T-helper 1 cell treated with Interleukin-12 subunit alpha and Interleukin-12 subunit beta and Interleukin-4 antibody, amounts not matched to agents 30 μg/mL and 1 μg/mL, for 36 hours (primary cell): ENCODE data around the gene OXNAD1.
A peak's percentile ranks its signal among the peaks of the same experiment; 100 is the strongest.

ENCODE experiments used
- H3K27ac Mint-ChIP-seq: one replicate; pipeline ENCODE4 v1.8.0; 2021; ENCODE audit warnings: mild to moderate bottlenecking, mixed read lengths
- H3K27me3 Mint-ChIP-seq: one replicate; pipeline ENCODE4 v1.8.0; 2021; ENCODE audit warnings: low read depth, mixed read lengths
- H3K36me3 Mint-ChIP-seq: one replicate; pipeline ENCODE4 v1.8.0; 2021; ENCODE audit warnings: low read depth, mixed read lengths
- H3K4me1 Mint-ChIP-seq: one replicate; pipeline ENCODE4 v1.8.0; 2021; ENCODE audit warnings: low read depth, mixed read lengths
- H3K4me3 Mint-ChIP-seq: one replicate; pipeline ENCODE4 v1.8.0; 2021; ENCODE audit warnings: mild to moderate bottlenecking, moderate library complexity, mixed read lengths
- H3K9me3 Mint-ChIP-seq: one replicate; pipeline ENCODE4 v1.8.0; 2021; ENCODE audit warnings: mixed read lengths

Gene OXNAD1

GRCh38 chr3:16349986-16350596 lies 85.1 kb downstream of the OXNAD1 start:
- Mint-ChIP-seq H3K9me3 (no peaks in the 10 kb centered on the region), H3K27me3 (no peaks in the 10 kb centered on the region), H3K4me3 (no peak overlapping the region), H3K36me3 (peaks cover 68% of the 10 kb centered on the region), H3K4me1 (peaks cover 29% of the 10 kb centered on the region), H3K27ac (peak overlapping the region; percentile 18)

GRCh38 chr3:16350597-16351318 lies 85.7 kb downstream of the OXNAD1 start:
- no peak overlapping the region for H3K4me3 Mint-ChIP-seq
- H3K27ac Mint-ChIP-seq = peak overlapping the region; percentile 8
- peaks cover 62% of the 10 kb centered on the region for H3K36me3 Mint-ChIP-seq

GRCh38 chr3:16352428-16352827 lies 87.4 kb downstream of the OXNAD1 start:
- Mint-ChIP-seq H3K27ac (no peak overlapping the region), H3K27me3 (no peaks in the 10 kb centered on the region), H3K4me1 (peaks cover 20% of the 10 kb centered on the region), H3K36me3 (peaks cover 53% of the 10 kb centered on the region), H3K9me3 (no peaks in the 10 kb centered on the region), H3K4me3 (no peak overlapping the region)

More at GRCh38 chr3:16350597-16351318, 85.7 kb downstream of the OXNAD1 start:
- Mint-ChIP-seq H3K4me1 (peaks cover 28% of the 10 kb centered on the region), H3K27me3 (no peaks in the 10 kb centered on the region), H3K9me3 (no peaks in the 10 kb centered on the region)

GRCh38 chr3:16354291-16354690 lies 89.3 kb downstream of the OXNAD1 start:
- Mint-ChIP-seq H3K4me1 (peaks cover 29% of the 10 kb centered on the region), H3K9me3 (no peaks in the 10 kb centered on the region), H3K36me3 (peaks cover 44% of the 10 kb centered on the region), H3K27me3 (no peaks in the 10 kb centered on the region), H3K27ac (no peak overlapping the region), H3K4me3 (no peak overlapping the region)
